AG04449 (cell line): ENCODE measurements around the gene FAM171A2.

Experiments
- CTCF ChIA-PET: fragments of 350-600 bp; formaldehyde crosslinking; extraction: SDS; loops from one replicate; lab custom pipeline; 2021; ENCODE audit warnings: antibody characterized with exemption; lab: Yijun Ruan, JAX
- POLR2A ChIA-PET: fragments of 400-600, 350-600 bp; formaldehyde crosslinking; extraction: SDS; loops from one replicate; lab custom pipeline; 2020; ENCODE audit warnings: antibody characterized with exemption, inconsistent platforms; lab: Yijun Ruan, JAX
- DNase-seq: peaks from one replicate; pipeline ENCODE4 v3.0.0-alpha.2; 2010; ENCODE audit warnings: low read depth, low spot score
- H3K4me3 ChIP-seq: 2 replicates; pipeline ENCODE4 v1.5.1; 2011; ENCODE audit warnings: low read depth, mild to moderate bottlenecking, control low read depth, low read length
- CTCF ChIP-seq: IDR thresholded peaks from one replicate; pipeline ENCODE4 v1.5.1; 2011; ENCODE audit warnings: mild to moderate bottlenecking, moderate library complexity, low read length, control low read depth, inconsistent platforms; ENCODE audit not compliant: insufficient read depth; ENCODE audit errors: missing control alignments

Gene FAM171A2

GRCh38 chr17:44384823-44385286 lies 21.2 kb upstream of the FAM171A2 start:
- DNase-seq: no peak
- no peak for TF ChIP-seq CTCF
- H3K4me3 ChIP-seq: peak overlapping the region; percentile 62
- ChIA-PET CTCF (interaction anchor here (0.7 to 2.9 kb wide), 9 partner anchors 9 to 249 kb away, joined by 3 to 18 read pairs (median 7); partner anchors contain the start of gene FAM171A2), POLR2A (interaction anchor here (1.0 kb wide), 1 partner anchor 276 kb away, joined by 3 read pairs; no protein-coding TSS in a partner anchor)

GRCh38 chr17:44384281-44384822 lies 20.7 kb upstream of the FAM171A2 start:
- ChIA-PET CTCF (interaction anchor here (1.3 to 2.3 kb wide), 4 partner anchors 8 to 139 kb away, joined by 4 to 10 read pairs (median 8); no protein-coding TSS in a partner anchor), POLR2A (interaction anchor here (1.0 kb wide), 1 partner anchor 276 kb away, joined by 3 read pairs; no protein-coding TSS in a partner anchor)
- TF ChIP-seq CTCF: no peak
- no peak for DNase-seq
- H3K4me3 ChIP-seq: no peak overlapping the region; the same call in 1 of the 2 replicates

GRCh38 chr17:44383861-44384260 lies 20.2 kb upstream of the FAM171A2 start:
- no peak overlapping the region for H3K4me3 ChIP-seq
- no peak for DNase-seq
- TF ChIP-seq CTCF: no peak
- ChIA-PET CTCF (interaction anchor here (1.5 to 2.2 kb wide), 3 partner anchors 13 to 25 kb away, joined by 3 to 8 read pairs (median 7); partner anchors contain the start of gene FAM171A2), POLR2A (no interaction called here)

GRCh38 chr17:44383363-44383762 lies 19.7 kb upstream of the FAM171A2 start:
- H3K4me3 ChIP-seq: no peak overlapping the region
- CTCF ChIA-PET: interaction anchor here (1.5 to 1.6 kb wide), 2 partner anchors 20 to 24 kb away, joined by 3 to 8 read pairs; partner anchors contain the start of gene FAM171A2
- no peak for DNase-seq
- no peak for TF ChIP-seq CTCF
- POLR2A ChIA-PET: no interaction called here

- ChIA-PET POLR2A (no interaction called here), CTCF (interaction anchor here (1.5 to 1.6 kb wide), 2 partner anchors 20 to 24 kb away, joined by 3 to 8 read pairs; partner anchors contain the start of gene FAM171A2)
- TF ChIP-seq CTCF: no peak
- no peak overlapping the region for H3K4me3 ChIP-seq
- no peak for DNase-seq
Observed at GRCh38 chr17:44382917-44383316, 19.3 kb upstream of the FAM171A2 start.

GRCh38 chr17:44381810-44382305 lies 18.2 kb upstream of the FAM171A2 start:
- POLR2A ChIA-PET: no interaction called here
- CTCF ChIA-PET: interaction anchor here (1.6 to 1.9 kb wide), 2 partner anchors 18 to 19 kb away, joined by 6 to 8 read pairs; partner anchors contain the start of gene FAM171A2
- DNase-seq: no peak
- no peak for TF ChIP-seq CTCF
- H3K4me3 ChIP-seq: no peak overlapping the region
